Pons (tissue), 1 donor: Measurements from ENCODE around the gene DNAJB8.

Experiments used
- DNase-seq: peaks from one replicate; pipeline ENCODE4 v3.0.0-alpha.2; 2016; ENCODE audit warnings: low spot score

Gene DNAJB8

DNA sequence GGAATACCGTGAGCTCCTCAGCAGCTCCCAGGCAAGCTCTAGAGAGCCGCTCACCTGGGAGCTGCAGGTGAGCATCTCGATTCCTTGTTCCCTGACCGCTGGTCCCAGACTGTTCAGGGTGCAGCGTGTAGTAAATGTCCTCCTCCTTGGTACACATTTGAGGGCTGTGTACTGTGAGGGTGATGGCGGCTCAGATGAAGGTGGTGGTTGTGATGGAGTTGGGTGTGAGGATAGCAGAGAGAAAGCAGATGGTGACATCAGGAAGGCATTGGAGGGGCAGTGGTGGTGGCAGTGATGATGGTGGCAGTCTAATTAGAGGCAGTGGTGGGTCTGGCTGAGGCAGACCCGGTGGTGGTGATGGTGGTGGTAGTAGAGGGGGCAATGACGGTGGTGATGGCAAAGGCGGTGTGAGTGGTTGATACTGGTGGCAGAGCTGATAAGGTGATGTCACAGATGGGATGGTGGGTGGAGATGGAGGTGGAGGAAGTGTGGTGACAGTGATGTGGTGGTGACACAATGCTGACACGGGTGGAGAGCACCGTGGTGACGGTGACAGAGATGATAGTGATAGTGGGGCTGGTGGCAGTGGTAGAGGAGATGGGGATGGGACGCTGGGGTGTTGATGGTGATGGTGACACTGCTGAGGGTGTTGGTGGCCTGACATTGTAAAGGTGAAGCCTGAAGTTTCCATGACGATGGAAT is at the start of gene DNAJB8:
Gene DNAJB8 (minus strand): TSS at position 51 of the 702 bp plus-strand sequence. CDS start 3,645 bp downstream, outside the sequence.
- DNase-seq = no peak

GRCh38 chr3:128515967-128516366 is 49.3 kb upstream of the DNAJB8 start:
- DNase-seq = no peak

DNA sequence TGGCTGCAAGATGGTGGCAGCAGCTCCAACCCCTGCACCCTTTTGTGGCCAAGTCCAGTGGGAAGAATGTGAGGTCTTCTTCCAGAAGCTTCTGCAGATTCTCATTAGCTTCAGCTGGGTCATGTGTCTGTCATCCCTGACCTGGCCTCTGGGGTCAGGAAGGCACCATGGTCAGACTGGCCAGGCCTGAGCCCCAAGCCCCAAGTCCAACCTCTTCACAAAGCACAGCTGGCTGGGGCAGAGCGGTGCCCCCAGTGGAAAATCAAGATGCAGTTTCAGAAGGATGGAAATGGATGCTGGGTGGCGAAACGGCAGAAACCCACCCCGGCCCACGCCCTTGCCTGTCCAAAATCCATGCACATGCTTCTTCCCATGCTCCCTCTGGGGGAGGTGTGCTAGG is 42.2 kb upstream of the DNAJB8 start:
- no peak for DNase-seq

GRCh38 chr3:128506754-128507153 is 40.1 kb upstream of the DNAJB8 start:
- DNase-seq = no peak

GRCh38 chr3:128505771-128506170 is 39.1 kb upstream of the DNAJB8 start:
- no peak for DNase-seq

- DNase-seq = no peak
These were observed 38.5 kb upstream of the DNAJB8 start for GRCh38 chr3:128504963-128505730.

DNA sequence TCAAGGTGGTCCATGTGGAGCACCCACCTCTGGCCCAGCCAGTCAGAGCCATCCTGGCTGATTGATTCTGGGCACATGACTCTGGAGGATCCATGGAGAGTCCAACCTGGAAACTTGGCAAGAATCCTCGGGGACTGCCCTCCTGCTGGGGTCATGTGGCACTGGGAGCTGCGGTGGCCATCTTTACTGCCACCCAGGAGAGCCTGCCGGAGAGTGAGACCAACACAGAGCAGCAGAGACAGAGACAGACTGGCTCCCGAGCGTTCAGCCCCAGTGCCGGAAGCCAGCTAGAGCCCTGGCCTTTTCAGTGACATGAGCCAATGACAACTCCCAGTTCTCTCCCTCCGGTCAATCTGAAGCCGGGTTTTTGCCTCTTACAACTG is 37.8 kb upstream of the DNAJB8 start:
- no peak for DNase-seq

DNA sequence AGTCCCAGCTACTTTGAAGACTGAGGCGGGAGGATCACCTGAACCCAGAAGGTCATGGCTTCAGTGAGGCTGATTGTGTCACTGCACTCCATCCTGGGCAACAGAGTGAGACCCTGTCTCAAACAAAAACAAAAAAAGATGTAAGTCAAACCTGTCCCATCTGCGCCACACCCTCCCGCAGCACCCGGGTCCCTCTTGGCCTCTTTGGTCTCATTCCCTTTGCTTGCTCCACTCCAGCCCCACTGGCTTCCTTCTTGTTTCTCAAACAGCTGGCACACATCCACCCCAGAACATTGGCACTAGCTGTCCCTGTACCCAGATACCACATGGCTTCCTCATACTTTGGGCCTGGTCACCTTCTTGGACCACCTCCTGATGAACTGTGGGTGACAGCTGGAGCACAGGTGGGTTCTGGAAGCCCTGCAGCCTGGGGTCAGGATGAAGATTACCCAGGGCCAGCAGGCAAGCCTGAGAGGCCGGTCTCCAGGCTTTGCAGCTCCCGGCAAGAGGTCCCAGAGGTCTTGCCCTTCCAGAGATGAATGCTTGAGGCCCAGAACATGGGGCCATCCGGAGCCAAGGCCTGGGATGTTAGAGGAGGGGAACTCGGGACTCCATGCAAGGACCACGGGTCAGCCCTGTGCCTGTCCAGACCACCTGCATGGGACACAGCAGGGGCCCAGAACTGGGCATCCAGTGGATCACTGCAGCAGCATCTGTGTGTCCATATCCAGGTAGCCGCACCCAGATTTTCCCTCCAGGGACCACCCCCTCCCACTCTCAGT is 37.3 kb upstream of the DNAJB8 start:
- DNase-seq = no peak

DNA sequence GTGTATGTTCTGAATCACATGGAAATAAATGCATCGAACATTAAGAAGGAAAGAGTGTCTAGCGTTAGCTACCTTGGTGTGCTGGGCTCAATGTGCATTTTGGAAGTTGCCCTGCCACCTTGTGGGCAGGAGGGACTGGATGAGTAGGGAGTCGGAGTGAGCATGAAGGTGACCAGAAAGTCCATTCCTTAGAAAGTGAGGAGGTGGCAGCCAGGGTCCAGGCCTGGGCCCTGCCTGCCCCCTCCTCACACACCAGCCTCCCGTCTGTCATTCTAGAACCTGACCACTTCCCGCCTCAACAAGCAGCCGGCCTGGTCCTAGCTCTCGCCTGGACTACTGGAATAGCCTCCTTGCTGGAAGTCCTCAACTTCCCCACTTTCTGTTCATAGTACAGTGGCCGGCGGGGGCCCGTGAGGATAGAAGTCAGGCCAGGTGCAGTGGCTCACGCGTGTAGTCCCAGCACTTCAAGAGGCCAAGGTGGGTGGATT is 36.5 kb upstream of the DNAJB8 start:
- DNase-seq = no peak

DNA sequence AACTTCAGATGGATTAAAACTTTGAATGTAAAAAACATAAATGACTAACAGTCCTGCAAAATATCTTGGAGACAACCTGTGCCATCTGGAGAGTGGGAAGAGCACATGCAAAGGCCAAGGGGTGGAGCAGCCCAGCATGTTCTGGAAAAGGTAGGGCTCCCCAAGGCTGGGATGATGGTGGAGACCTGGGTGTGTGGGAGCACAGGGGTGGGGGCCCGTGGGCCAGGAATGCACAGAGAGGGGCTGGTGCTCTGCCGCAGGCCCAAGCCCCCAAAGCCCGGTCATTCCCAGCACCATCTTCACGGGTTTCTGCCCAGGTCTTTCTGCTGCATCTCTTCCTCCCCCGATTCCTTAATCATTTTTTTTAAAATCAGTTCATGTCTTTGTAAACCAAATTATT is 36.0 kb upstream of the DNAJB8 start:
- no peak for DNase-seq

DNA sequence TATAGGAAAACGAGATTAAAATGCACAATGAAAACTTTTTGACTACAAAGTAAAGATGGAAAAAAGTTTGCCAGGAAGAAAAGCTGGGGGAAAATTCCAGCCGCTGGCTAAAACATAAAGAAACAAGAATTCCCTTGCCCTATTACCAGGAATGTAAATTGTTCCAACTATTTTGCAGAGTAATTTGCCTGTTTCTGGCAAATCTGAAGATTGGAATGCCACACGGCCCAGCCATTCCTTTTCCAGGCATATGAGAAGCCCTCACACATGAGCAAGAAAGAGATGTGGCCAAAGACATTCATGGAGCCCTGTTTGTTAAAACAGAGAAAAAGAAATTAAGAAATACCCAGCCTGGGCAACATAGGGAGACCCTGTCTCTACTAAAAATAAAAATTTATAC is 34.7 kb upstream of the DNAJB8 start:
- no peak for DNase-seq

DNA sequence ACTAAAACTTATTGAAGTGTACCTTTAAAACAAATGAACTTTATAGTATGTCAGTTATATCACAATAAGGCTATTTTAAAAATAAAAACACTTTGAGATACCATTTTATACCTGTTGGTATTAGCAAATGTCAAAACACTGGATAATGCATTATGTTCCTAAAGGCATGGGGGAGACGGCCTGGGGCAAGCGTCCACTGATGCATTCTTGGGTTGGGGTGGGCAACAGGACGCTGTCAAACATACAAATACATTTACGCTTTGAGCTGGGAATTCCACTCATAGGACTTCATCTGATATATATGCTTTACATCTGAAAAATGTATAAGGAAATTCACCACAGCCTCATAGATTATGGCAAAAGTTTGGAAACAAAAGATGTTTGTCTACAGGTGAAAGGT is 33.9 kb upstream of the DNAJB8 start:
- no peak for DNase-seq

DNA sequence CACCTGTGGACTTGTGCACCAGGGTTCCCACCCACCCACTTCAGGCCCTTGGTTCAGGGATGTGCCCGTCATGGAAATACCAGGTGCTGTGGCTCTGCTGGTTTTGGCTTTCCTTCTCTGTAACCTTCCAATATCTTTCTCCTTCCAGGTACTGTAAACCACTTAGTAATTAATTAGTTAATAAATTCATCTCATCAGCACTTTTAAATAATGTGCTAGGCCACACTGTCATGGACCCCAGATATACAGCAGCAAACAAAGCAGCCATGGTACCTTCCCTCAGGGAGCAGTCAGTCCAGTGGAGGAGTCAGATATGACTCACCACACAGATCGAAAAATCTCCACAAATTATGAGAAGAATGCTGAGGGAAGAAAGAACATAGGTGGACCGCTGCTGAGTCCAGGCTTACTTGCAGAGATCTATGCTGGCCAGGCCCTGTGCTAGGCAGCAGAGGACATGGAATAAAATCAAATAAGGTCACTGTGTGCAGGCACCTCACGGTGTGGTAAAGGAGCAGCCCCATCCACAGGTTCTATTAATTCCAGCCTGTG is 33.1 kb upstream of the DNAJB8 start:
- no peak for DNase-seq

DNA sequence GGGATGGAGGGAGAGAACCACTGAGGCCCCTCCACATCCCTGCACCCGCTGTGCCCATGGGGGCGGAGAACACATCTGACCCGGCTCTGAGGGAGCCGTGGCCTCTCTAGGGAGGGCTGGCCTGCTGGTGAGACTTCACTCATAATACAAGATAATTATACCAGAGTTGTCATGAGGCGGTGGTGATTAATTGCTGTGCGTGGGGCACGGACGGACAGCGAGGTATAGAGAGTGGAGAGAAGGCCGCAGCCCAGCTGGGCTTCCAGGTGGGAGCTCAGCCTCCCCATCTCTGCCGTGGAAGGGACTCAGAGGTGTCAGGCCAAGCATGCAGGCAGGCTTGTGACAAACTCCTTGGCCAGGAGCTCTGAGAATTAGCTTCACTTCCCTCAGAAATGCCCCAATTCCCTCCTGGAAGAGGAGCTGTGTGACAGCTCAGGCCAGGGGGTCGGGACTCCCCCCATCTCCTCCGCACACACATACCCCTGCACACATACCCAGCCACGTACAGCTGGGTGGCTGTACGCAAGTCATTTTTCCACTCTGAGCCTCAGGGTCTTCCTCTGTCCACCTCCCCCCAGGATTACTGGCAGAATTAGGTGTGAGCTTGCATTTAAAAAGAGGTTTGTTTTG is 32.3 kb upstream of the DNAJB8 start:
- no peak for DNase-seq

DNA sequence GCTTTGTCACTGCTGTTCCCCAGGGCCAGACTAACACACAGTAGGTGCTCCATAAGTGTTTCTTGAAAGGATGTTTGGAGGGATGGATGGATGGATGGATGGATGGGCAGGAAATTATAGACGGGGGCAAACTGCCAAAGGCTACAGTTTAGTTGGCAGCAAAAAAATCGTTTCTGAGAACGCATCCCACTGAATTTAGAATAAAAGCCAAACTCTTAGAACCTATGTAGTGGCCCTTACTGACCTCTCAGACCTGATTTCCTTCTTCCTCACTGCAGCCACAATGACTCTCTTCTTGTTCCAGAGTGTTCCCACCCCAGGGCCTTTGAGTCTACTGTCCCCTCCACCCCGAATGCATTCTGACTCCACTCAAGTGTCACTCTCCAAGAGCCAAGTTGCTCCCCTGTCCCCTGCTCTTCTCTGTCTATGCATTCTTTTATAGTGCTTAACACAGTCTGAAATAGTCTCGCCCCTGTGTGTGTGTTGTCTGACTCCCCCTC is 31.5 kb upstream of the DNAJB8 start:
- no peak for DNase-seq

DNA sequence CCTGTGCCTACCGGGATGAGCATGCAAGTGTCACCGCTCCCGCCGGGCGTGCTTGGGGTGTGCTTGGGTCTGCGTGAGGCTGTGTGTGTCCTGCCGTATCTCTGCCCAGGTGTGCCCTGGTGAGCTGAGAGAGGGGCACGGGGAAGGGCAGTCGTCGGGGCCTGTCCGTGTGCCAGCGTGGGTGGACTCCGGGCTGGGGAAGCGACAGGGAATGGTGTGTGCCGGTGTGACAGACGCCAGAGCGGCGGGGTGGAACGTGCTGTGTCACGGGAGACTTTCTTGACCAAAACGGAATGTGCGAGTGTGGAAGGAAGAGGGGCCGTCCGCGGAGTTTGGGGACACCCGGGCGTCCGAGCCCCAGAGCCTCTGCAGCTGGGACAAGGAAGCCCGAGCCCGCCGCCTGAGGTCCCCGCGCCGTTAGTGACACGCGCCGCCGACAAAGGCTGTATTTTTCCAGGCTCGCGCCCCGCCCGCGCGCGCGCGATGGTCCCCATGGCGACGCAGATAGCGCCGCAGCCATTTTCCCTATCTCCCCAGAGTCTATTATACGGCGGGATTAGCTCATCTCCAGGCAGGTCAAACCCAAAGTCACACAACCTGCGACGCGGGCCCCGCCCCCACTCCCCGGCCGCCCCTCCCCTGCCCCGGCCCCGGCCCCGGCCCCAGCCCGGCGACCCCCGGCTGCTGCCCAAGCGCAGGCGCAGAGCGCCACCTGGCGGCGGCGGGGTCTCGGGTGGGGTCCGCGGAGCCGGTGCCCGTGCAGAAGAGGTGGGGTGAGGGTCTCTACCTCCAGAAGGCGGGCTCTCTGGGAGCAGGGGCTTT is 30.8 kb upstream of the DNAJB8 start:
- DNase-seq = peak; percentile 45

DNA sequence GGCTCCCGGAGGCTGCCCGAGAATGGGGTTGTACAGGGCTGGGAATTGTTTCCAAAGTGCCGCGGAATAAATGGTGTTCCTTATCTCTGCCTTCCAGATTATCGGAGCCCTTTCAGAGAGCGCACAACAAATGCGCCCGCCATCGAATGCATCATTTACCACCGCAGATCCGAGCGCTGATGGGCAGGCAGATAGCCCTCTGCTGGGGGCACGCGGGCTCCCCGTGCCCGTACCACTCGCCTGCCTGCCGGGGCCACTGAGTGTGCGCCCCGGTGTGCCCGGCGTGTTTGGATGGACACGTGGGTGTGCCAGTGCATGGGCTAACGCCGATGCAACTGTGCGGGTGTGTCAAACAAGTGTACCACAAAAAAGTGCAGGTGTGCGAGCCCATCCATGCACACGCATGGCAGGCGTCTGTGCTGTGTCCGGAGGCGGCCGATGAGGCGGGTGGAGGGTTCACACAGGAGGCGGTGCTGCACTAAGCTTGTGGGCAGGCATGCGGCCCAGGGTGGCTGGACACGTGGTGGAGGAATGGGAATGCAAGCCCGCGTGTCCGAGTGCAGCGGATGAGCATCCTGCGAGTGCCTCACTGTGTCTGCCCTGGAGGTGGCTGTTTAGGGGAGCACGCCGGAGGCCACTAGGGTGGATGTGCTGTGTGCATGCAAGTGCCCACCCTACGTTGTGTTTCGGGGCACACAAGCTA is 30.1 kb upstream of the DNAJB8 start:
- DNase-seq = no peak

DNA sequence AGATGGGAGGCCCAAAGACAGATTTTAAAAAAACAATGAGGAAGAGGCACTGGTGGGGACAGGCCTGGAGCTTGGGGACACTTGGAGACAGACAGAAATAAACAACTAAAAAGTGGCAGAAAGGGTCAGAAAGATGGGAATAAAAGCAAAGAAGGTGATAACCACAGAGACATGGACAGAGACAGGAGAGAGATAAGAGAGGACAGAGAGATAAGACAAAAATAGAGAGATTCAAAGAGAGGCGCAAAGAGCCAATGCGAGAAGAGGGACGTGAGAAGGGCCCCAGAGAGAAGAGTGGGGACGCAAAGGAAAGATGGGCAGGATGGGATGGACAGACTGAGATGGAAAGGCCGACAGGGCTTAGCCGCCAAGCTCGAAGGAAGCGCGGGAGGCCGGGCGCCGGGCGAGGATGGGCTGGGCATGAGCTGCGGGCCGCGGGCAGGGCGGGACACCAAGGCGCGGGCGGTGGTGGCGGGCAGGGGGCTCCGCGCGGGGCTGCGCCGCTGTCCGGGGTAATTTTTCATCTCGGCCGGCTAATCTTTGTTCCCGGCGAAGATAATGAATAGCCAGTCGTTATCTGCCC is 29.4 kb upstream of the DNAJB8 start:
- DNase-seq = no peak

- no peak for DNase-seq
These were observed 28.8 kb upstream of the DNAJB8 start for GRCh38 chr3:128495435-128495970.

DNA sequence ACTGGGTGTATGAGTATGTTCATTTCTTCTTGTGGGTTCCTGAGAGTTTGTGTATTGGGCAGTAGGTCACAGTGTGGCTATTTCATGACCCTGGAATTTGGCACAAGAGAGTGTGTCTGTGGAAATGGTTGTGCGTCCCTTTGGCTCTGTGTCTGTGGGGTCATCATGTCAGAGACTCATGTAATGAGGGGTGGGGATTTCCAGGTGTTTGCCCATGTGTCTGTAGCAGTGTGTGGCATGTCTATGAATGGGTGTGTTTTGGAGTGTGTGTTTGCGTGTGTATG is 27.6 kb upstream of the DNAJB8 start:
- no peak for DNase-seq
